22Rv1 (cell line): ENCODE data around the gene FEV.

Experiments
- CTCF ChIP-seq: fragments of 450-650 bp; IDR thresholded peaks from 2 replicates; pipeline ENCODE4 v1.5.1; 2017; ENCODE audit warnings: mild to moderate bottlenecking
- ZFX ChIP-seq: fragments of 450-650 bp; IDR thresholded peaks from 2 replicates; pipeline ENCODE4 v1.6.1; 2017; ENCODE audit warnings: antibody characterized with exemption, borderline replicate concordance

GRCh38 chr2:218962859-218963492 lies 22.0 kb downstream of the FEV start:
- TF ChIP-seq CTCF = no peak
- TF ChIP-seq ZFX = no peak
